NCI-H1092 (cell line): ENCODE data around the gene KCNN1.

Experiments
- DNase-seq: peaks from one replicate; lab custom pipeline; 2025; lab: John Stamatoyannopoulos, UW

Gene KCNN1

GRCh38 chr19:17947815-17948513, 18.9 kb upstream of the KCNN1 start:
- DNase-seq: peak; percentile 98

- peak; percentile 90 for DNase-seq
Measured at GRCh38 chr19:17948514-17948900, 18.4 kb upstream of the KCNN1 start.

- peak; percentile 52 for DNase-seq
Measured at GRCh38 chr19:17948931-17949930, 17.7 kb upstream of the KCNN1 start.

- DNase-seq: peak; percentile 71
Measured at GRCh38 chr19:17949956-17950309, 17.0 kb upstream of the KCNN1 start.

GRCh38 chr19:17950310-17951156, 16.4 kb upstream of the KCNN1 start:
- DNase-seq: peak; percentile 77

GRCh38 chr19:17951157-17951989, 15.5 kb upstream of the KCNN1 start:
- DNase-seq: no peak

GRCh38 chr19:17951990-17952976, 14.6 kb upstream of the KCNN1 start:
- DNase-seq: peak; percentile 16

- DNase-seq: no peak
Measured at GRCh38 chr19:17953316-17953801, 13.5 kb upstream of the KCNN1 start.

- DNase-seq: no peak
Measured at GRCh38 chr19:17953869-17954268, 13.0 kb upstream of the KCNN1 start.

GRCh38 chr19:17954401-17954800, 12.5 kb upstream of the KCNN1 start:
- DNase-seq: no peak

GRCh38 chr19:17957149-17957849, 9.6 kb upstream of the KCNN1 start:
- DNase-seq: no peak

GRCh38 chr19:17957885-17958284, 9.0 kb upstream of the KCNN1 start:
- no peak for DNase-seq

GRCh38 chr19:17963936-17964691, 2.8 kb upstream of the KCNN1 start:
- no peak for DNase-seq

- DNase-seq: no peak
Measured at GRCh38 chr19:17965370-17966128, 1.4 kb upstream of the KCNN1 start.

GRCh38 chr19:17966129-17966483, 801 bp upstream of the KCNN1 start:
- no peak for DNase-seq

GRCh38 chr19:17967257-17968051, 547 bp downstream of the KCNN1 start:
- peak; percentile 9 for DNase-seq

- no peak for DNase-seq
Measured at GRCh38 chr19:17968362-17968761, 1.5 kb downstream of the KCNN1 start.
